ENCODE results near the gene BAIAP2.

BAIAP2 gene

GRCh38 chr17:81163051-81163695, 128.2 kb downstream of the BAIAP2 start:
- DNase-seq: no peak

- no peak for DNase-seq
Measured at GRCh38 chr17:81163703-81164370, 128.9 kb downstream of the BAIAP2 start.

GRCh38 chr17:81164371-81165245, 129.7 kb downstream of the BAIAP2 start:
- no peak for DNase-seq

- no peak for DNase-seq
Measured at GRCh38 chr17:81165246-81166032, 130.5 kb downstream of the BAIAP2 start, which contains the start of gene PVALEF. Gene PVALEF, plus strand, starts transcription at chr17:81165507. Its CDS starts 15,720 bp downstream, at chr17:81181227.

GRCh38 chr17:81166033-81166492, 131.1 kb downstream of the BAIAP2 start, which contains the start of gene AATK:
Gene AATK, minus strand, starts transcription at chr17:81166221. Its CDS starts 229 bp downstream, at chr17:81165992.
- DNase-seq: no peak

All from stimulated activated CD4-positive, alpha-beta T cell treated with anti-CD3 and anti-CD28 coated beads, Interleukin-4, amount 100 ng/mL, for 24 hours (primary cell).